HTR-8/SVneo (cell line): Measurements from ENCODE around the gene EPHA2.
"Not testable (repeated sequence)": the region's sequence is repeated elsewhere in the genome, so short reads cannot be mapped to it uniquely, and the experiment has no call there.

Source experiments
- DNase-seq: peaks from one replicate; pipeline ENCODE4 v3.0.0; 2011; ENCODE audit warnings: low spot score, mixed read lengths; ENCODE audit not compliant: insufficient read length
- FAIRE-seq: peaks from 2 replicates; lab custom pipeline; 2011; peaks lifted over from hg19 to GRCh38; lab: Jason Lieb, UNC

Gene EPHA2

GRCh38 chr1:16155537-16156410 is at the start of gene EPHA2:
TSS of gene EPHA2 (minus strand) at chr1:16156069. CDS start at chr1:16155932, 137 bp downstream.
- FAIRE-seq (peak; percentile 36), DNase-seq (peak; percentile 87)

- FAIRE-seq (no peak), DNase-seq (no peak)
Measured at GRCh38 chr1:16205334-16205671, 49.4 kb upstream of the EPHA2 start.

- FAIRE-seq (no peak), DNase-seq (peak; percentile 39)
Measured at GRCh38 chr1:16204634-16205333, 48.9 kb upstream of the EPHA2 start.

GRCh38 chr1:16204216-16204615 is 48.3 kb upstream of the EPHA2 start:
- FAIRE-seq (no peak), DNase-seq (no peak)

GRCh38 chr1:16203550-16203949 is 47.7 kb upstream of the EPHA2 start:
- DNase-seq: no peak
- FAIRE-seq: no peak

- FAIRE-seq: no peak
Measured at GRCh38 chr1:16202281-16203210, 46.7 kb upstream of the EPHA2 start.

GRCh38 chr1:16199700-16200099 is 43.8 kb upstream of the EPHA2 start:
- FAIRE-seq (no peak), DNase-seq (no peak)

More at GRCh38 chr1:16202281-16203210, 46.7 kb upstream of the EPHA2 start:
- DNase-seq: no peak

- DNase-seq (no peak), FAIRE-seq (no peak)
Measured at GRCh38 chr1:16199157-16199501, 43.3 kb upstream of the EPHA2 start.

- DNase-seq: no peak
- no peak for FAIRE-seq
Measured at GRCh38 chr1:16198444-16199156, 42.7 kb upstream of the EPHA2 start.

- FAIRE-seq: no peak
- no peak for DNase-seq
Measured at GRCh38 chr1:16196874-16197273, 41.0 kb upstream of the EPHA2 start.

- FAIRE-seq, DNase-seq: not testable (repeated sequence)
Measured at GRCh38 chr1:16196139-16196538, 40.3 kb upstream of the EPHA2 start.

- FAIRE-seq (no peak), DNase-seq (no peak)
Measured at GRCh38 chr1:16195518-16195905, 39.6 kb upstream of the EPHA2 start.

GRCh38 chr1:16191916-16192546 is 36.2 kb upstream of the EPHA2 start:
- no peak for FAIRE-seq

GRCh38 chr1:16191309-16191708 is 35.4 kb upstream of the EPHA2 start:
- DNase-seq: no peak
- no peak for FAIRE-seq

More at GRCh38 chr1:16191916-16192546, 36.2 kb upstream of the EPHA2 start:
- no peak for DNase-seq

GRCh38 chr1:16189921-16190621 is 34.2 kb upstream of the EPHA2 start:
- FAIRE-seq: no peak
- DNase-seq: no peak

- FAIRE-seq: no peak
- peak; percentile 19 for DNase-seq
Measured at GRCh38 chr1:16189003-16189402, 33.1 kb upstream of the EPHA2 start.

GRCh38 chr1:16187748-16188401 is 32.0 kb upstream of the EPHA2 start:
- peak; percentile 84 for DNase-seq
- FAIRE-seq: peak; percentile 89

- no peak for FAIRE-seq
- DNase-seq: no peak
Measured at GRCh38 chr1:16186655-16187235, 30.9 kb upstream of the EPHA2 start.
